DND-41 (cell line): ENCODE results near the gene ITGA8.

ENCODE experiments used
- CTCF ChIP-seq: IDR thresholded peaks from 2 replicates; pipeline ENCODE4 v1.5.1; 2012; ENCODE audit warnings: borderline replicate concordance, low read length, moderate library complexity, mild to moderate bottlenecking; ENCODE audit not compliant: poor library complexity, severe bottlenecking; ENCODE audit errors: extremely low read depth
- EZH2 ChIP-seq: IDR thresholded peaks from 3 replicates; pipeline ENCODE4 v1.6.1; 2012; ENCODE audit warnings: borderline replicate concordance, low read depth, mild to moderate bottlenecking, moderate library complexity, low read length, inconsistent platforms; ENCODE audit not compliant: severe bottlenecking

GRCh38 chr10:15715619-15716227 is 4.0 kb downstream of the ITGA8 start:
- TF ChIP-seq CTCF: peak; percentile 36
- no peak for TF ChIP-seq EZH2
